Embryonic facial prominence (tissue), 1 donor: Measurements from ENCODE around the gene ADCY1.

Source experiments
- DNase-seq: peaks from one replicate; pipeline ENCODE4 v3.0.0-alpha.2; 2016; ENCODE audit errors: extremely low spot score

ADCY1 gene

DNA sequence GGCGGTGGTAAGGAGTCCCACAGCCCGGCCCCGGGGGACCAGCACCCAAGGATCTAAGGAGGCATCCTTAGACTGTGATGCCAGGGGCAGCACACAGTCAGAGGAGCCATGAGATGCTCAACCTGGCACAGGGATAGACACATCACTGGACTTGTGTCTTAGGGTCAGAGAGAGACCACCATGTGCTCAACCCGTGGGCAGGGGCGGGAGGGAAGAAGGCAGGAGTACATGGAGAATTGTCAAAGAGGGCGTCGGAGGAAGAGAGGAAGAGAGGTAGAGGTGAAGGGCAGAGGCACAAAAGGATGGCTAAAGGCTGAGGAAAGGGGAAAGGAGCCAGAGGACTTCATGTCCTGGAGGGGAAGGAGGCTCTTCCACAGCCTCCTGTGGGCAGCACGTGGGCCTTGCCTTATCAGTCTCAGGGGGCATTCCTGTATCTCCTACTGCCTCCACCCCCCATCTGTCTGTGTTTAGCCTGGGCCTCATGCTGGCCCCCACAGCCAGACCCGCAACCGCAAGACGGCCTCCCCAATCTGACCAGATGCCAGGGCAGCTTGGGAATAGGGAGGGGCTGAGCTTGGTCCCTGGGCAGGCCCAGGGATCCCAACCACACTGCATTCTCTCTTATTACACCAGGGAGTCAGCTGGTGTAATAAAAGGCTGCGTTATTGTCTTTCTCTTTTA, 2.2 kb downstream of the ADCY1 start:
- DNase-seq = no peak

DNA sequence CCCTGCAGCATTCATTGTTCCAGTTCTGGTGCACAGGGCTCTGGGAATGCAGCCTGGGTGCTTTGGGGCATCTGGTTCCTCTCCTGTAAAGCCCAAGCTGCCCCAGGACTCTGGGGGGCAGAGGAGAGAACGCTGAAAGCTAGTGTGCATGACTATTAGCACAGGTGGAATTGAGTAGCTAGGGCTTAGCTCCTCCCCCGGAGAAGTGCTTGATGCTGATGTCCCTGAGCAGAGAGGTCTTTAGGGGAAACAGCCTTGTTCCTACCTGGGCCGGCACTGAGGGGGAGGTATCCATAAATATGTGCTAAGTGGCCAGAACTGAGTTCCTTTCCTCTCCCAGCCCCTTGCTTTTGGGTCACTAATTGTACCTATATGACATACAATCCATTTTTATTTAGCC, 3.9 kb downstream of the ADCY1 start:
- DNase-seq = no peak

DNA sequence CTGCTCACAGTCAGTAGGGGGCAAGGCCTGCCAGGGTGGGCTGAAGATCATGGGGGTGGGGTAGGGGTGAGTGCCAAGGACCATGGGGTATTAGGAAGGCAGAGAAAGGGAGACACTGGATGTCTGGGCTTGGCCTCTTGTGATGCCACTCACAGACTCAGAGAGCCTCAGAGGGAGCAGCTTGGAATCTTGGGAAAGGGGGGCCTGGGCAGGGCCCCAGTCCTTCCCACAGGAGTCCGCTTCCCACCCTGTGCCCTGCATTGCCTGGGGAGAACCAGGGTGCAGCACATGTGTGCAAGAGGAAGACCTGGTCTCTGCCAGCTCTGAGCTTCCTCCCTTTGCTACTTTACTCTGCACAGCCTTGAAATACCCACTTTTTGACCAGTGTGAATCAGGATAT, 4.3 kb downstream of the ADCY1 start:
- no peak for DNase-seq

DNA sequence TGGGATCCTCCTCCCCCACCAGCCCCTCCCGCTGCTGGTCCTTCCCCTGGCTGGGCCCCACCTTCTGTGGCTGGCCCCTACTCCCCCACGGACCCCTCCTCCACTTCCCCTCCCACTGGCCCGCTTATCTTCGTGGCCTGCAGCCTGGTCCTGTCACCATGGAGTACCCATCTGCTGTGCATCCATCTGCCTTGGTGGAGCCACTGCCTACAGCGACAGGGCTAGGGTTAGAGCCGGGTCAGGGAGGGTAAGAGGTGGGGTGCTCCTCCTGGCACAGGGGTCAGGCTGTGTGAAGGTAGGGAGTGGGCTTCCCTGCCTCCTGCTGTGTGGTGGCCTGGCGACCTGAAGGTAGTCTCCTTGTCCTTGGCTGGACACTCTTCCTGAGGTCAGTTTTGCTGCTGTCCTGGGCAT, 5.2 kb downstream of the ADCY1 start:
- no peak for DNase-seq

DNA sequence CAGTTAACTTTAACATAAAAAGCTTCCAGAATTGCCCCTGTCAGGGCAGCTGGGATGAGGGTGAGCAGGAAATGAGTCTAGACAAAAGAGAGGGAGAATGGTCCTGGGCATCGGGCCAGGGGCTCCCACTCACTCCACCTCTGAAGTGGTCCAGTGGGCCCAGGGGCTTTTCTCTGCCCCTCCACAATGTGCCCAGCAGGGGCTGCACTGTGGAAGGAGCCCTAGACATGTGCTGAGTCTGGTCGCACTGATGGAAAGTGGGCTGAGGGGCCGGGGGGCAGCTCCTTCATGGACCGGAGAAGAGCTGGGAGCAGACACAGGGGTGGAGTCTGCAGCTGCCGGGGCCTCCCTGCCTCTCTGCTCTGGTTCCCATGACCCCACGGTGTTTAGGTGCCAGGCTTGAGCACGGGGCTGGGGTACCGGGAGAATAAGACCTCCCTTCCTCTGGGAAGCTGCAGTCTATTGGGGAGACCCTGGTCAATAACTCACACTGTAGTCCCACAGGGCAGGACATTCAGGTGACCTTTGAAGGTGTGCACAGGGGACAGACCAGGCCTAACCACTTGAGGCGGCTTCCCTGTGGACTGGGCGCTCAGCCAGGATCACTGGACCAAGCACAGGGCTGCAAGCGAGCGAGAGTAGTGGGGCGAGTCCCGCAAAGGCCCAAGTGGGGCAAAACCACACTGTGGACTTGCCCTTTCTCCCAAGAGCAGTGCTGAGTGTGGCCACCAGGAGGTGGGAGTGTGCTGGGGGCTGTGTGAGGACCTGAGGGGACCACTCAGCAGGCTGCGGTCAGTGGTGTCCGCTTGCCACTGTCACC, 6.1 kb downstream of the ADCY1 start:
- DNase-seq = no peak

DNA sequence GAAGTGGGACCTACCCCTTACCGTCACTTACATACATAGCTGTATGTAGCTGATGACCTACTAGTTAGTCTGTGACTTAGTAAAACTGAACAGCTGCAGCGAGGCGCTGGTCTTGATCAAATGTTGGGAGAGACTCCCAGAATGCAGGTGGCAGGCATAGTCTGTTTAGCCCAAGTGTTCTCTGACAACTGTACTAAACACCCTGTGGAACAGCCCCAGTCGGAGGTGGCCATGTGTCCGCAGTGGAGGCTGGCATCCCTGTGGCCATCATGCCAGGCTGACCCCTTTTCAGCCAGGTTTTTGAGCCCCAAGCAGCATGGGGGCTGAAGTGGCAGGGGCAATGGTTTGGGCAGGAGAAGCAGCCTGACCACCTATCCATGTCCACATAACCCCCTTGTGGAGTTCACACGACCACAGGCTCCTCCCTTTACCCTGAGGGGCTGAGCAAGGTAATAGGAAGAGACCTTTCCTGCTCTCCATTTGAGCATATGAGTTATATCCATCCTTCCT, 7.2 kb downstream of the ADCY1 start:
- no peak for DNase-seq

DNA sequence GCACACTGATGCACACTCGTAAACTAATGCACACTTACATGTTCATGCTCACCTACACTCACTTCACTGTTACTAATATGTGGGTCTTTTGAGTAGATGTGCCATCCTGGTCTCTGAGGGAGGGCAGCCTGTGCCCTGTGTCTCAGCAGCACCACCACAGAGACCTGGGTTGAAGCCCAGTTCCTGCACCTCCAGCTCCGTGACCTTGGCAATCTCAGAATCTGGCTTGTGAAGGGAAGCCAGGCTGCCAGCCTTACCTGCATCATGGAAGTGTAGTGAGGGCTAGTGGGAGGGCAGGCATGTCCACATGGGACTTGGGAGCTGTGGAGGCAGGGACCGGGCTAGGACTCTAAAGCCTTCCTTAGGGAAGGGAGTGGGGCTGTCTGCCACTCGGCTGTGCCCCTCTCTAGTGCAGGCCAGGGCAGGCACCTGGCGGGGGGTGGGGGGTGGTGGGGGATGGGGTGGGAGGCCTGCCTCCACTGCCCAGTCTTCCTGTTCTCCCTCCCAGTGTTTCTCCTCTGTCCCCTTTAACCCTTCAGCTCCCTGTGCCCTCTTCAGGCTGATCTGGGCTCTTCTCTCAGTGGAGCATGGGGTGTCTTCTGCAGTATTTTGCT, 8.1 kb downstream of the ADCY1 start:
- DNase-seq = no peak

DNA sequence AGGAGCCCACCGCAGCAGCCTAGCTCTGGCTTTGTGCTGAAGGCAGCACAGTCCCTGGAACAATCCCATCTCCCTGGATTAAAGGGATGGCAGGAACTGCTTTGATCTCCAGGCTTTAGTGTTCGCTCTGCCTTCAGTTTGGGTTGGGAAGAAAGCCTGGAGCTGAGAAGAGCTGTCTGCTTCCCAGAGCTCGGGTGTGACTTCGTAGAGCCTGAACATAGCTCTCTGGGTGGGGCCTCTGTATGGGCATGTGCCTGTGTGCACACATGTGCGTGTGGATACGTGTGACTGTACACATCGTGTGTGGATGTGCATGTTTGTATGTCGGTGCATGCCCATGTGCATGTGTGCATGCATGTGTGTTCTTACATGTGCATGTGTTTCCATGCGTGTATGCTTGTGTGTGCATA, 8.7 kb downstream of the ADCY1 start:
- no peak for DNase-seq

DNA sequence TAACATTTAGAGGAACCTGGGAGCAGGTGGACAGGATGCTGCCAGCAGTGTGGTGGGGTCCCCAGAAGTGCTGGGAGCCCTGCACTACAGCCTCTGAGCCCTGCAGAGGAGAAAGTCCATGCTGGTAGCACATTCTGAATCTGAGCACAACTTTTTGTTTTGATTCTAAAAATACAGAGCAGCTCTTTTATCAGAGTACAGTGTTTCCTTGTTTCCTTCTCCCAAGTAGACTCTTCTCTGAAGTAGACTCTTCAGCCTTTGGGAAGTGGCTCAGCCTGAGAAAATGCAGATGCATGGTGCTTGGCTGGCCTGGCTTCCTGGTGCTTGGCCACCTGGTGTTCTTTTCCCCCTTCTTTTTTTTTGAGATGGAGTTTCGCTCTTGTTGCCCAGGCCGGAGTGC, 9.1 kb downstream of the ADCY1 start:
- no peak for DNase-seq

DNA sequence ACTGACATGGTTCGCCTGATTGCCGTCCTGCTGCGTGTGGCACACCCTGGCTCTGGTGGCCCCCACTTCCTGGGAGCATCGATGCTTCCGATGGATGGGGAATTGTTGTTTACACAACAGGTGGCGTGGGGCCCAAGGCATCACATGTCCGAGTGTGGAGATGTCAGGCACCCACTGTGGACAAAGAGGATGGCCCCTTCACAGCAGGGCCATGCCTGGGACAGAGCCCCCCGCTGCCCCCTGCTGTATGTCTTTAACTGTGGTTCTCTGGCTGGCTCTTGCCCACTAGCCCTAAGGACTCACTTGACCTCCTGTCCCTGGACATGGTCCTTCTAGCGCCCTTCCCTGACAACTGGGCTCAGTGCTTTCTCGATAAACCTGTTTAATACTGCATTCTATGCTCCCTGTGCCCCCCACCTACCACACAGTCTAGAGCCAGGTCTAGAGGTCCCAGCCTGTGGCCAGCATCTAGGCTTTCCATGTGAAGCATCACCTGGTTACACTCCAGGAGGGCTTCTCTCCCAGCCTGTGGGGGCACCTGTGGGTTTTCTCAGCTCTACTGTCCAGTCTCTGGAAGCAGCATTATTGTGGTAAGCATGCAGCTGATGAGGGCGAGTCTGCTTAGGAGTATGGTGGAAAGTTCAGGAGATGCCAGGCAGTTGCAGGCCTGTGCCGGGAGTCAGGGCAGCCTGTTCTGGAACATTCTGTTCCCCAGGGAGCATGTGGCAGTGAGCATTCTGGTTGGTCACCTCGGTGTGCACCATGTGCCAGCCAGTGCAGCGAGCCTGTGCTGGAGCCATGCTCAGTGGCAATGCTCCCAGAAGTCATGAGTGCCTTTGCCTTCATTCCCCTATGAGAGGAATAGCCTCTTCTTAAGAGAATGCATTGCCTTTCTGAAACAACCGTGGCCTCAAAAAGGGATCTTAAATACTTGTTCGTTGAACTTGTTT, 10.4 kb downstream of the ADCY1 start:
- no peak for DNase-seq

DNA sequence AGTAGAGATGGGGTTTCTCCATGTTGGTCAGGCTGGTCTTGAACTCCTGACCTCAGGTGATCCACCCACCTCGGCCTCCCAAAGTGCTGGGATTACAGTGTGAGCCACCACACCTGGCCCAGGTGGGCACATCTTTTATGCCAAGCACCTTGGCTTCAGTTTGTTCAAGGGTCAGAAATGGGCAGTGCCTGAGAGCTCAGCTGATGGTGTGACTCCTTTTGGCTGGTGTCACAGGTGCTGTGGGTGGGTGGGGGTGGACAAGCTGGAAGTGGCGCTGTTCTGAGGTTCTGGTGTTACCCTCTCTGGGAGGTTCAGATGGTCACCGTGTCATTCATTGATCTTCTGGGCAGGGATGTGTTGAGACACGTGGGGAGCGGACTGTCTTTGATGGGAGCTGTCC, 11.5 kb downstream of the ADCY1 start:
- no peak for DNase-seq

DNA sequence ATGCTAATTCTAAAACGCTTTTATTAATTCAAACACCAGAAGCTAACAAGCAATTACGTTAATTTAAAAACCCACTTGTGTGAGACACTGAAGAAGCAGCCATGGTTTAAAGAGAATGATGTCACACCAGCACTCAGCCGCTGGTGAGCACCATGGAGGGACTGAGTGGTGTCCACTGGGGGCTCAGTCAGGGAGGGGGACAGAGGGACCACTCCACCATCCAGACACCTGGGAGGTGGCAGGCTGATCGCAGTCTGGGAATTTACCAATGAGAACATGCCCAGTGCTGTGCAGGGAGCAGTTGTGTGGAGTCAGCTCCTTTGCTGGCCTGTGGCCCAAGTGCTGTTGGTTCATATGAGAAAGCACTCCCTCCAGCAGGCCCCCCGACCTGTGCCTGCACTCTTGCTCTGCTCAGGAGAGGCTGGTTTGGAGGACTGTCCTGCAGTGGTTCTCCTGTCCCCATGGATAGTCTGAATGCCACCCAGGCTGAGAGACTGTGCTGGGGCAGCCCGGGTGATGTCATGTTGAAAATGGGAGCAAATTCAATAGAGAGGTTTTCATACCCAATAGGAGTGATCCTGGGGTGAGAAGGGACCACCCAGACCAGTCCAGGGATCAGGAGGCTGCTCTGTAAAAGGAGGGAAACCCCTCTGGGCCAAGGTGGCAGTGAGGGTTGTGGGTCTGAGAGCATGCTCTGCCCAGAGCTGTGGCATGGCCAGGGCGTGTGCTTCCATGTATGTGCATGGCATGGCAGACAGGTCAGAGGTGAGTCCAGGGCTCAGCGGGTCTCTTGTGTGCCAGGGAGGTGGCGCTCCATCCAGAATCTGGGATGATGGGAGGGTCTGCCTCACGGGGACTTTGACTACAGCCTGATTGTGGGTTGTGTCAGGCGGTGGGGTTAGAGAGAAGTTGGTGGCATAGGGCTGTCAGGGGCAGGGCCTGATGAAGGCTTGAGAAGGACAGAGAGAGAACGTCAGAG, 12.7 kb downstream of the ADCY1 start:
- no peak for DNase-seq

DNA sequence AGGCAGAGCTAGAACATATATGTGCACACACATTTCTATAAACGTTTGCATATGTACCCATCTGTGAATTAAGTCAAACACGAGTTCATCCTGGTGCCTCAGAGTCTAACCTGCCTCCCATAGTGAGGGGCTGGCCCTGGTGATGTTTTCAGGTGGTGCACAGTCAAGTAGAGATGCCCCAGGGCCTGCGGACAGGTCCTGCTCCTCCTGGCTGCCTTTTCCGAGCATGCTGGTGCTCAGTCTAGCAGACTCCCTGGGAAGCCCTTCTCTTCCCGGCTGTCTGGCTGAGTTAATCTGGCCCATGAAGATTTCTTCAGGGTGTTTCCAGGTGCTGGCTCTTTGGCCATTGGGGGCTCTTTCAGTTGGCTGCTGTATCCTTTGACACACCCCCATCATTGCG, 14.3 kb downstream of the ADCY1 start:
- DNase-seq = no peak

DNA sequence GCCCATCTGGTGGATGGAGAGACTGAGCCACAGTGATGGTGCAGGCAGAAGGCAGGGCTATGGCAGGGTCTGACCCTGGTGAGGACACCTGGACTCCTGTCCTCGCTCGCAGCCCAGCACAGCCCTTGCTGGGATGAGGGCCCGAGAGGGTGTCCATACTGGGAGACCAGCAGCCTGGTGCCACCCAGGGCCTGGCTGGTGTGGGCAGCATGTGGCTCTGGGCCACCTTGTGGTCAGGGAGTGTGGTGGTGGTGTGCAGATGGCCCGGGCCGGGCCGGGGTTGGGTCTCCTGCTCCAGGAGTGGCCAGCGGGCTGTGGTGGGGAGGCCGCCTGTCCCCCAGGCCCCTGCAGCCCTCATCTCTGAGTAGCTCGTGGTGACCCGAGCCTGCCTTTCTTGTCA, 14.9 kb downstream of the ADCY1 start:
- DNase-seq = no peak

DNA sequence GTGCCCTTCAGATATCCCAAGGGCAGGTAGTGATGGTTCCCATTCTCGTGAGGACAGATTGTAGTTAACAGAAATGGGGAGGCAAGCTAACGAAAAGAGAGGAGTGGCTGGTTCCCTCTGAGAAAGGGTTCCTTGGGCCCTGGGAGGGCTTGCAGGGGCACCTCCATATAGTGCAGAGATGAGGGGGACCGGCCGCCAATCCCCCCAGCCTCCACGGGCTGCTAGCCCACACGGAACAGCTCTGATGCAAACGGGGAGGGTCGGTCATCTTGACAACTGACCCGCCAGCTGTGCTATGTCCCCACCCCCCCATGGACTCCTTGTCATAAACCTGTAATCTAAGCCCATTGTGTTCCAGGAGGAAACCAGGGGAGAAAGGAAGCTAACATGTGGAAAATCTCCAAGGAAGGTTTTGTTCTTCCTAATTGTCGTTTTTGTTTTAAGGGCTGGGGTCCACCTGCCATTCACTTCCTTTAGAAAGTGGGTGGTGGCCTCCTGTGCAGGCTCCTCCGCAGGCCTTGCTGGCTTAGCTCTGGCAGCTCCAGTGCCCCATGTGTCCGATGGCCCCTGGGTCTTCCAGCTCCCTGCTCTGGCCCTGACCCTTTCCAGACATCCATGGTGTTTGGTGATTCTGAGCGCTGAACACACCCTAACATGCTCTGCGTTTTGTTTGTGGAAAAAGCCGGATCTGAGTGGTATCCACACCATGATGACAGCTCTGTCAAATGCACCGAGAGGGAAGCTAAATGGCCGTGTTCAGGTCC, 15.9 kb downstream of the ADCY1 start:
- DNase-seq = no peak

DNA sequence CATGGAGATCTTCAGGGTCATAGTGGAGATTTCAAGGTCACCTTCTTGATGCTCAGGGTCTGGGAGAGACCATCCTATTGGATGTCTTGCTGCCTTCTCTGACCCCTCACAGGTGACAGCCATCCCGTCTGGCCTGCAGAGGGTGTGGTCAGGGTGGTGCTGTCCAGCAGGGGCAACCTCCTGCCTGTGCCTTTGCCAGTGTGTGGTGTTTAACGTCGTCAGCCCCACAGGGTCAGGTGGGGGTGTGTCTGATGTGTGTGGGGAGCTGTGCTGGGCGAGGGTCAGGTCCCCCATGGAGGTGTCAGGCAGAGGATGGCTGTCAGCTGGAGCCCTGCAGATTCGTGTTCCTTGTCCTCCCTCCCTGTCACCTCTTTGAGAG, 16.5 kb downstream of the ADCY1 start:
- no peak for DNase-seq

DNA sequence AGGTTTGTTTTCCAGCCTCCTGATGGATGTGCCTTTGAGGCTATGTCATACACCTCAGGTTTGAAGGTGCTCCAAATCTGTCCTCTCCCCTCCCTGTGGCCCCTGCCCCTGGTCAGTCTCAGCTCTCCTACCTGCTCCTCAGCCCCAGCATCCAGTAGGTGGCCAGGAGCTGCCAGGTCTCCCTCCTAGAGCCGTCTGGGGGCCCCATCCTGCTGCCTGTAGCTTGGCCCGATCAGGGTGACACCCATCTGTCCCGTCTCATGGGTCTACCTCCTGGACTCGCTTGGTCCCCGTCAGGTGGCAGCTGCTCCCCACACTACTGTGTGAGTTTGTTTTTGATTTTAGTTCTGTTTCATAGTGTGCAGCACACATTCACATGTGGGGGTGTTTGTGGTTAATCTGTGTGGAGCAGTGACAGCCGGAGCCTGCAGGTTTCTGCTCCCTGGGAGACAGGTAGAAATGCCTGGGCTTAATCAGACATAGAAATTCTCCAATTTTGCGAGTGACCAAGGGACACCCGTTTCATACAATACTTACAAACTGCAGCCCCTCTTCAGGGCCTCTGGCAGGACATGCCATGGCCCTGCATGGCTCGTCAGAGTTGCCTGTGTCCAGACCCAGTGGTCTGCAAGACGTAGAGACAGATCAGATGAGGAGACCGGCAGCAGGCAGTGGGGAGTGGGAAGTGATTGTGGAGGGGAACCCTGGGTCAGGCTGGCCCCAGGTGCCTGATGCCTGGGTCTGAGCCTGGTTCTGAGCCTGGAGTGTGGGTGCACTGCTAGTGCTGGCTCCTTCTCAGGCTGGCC, 17.1 kb downstream of the ADCY1 start:
- no peak for DNase-seq

DNA sequence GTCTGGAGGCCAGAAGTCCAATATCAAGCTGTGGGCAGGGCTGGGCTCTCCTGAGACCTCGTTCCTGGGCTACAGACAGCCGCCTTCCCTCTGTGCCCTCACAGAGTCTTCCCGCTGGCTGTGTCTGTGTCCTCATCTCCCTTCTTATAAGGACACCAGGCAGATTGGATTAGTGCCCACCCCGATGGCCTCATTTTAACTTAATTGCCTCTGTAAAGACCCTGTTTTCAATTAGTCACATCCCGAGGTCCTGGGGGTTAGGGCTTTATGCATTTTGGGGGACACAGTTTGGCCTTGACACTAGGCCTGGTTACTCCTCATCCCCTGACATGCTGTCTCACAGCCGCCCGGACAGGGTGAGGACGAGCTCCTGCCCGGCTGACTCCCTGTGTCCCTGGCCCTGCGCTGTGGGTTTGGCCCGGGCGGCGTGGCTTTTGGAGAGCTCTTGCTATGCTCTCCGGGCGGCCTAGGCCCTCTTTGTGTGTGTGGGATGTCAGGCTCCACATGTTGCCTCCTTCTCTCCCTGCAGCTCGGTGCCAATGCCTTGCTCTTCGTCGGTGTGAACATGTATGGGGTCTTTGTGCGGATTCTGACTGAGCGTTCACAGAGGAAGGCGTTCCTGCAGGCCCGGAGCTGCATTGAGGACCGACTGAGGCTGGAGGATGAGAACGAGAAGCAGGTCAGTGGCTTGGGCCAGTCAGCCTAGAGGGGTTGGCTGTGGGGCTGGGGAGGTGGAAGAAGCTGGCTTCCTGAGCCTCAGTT, 18.2 kb downstream of the ADCY1 start:
- no peak for DNase-seq
